Measurements from ENCODE around the gene PSG6.
"Not testable (repeated sequence)": the region's sequence is repeated elsewhere in the genome, so short reads cannot be mapped to it uniquely, and the experiment has no call there.

PSG6 gene

GRCh38 chr19:42900561-42900960 is 17.1 kb downstream of the PSG6 start:
- DNase-seq = not testable (repeated sequence)

GRCh38 chr19:42899674-42900073 is 18.0 kb downstream of the PSG6 start:
- DNase-seq = not testable (repeated sequence)

GRCh38 chr19:42899110-42899509 is 18.6 kb downstream of the PSG6 start:
- DNase-seq = not testable (repeated sequence)

- not testable (repeated sequence) for DNase-seq
These were observed 19.0 kb downstream of the PSG6 start for GRCh38 chr19:42898656-42899055.

- not testable (repeated sequence) for DNase-seq
These were observed 20.0 kb downstream of the PSG6 start for GRCh38 chr19:42897729-42898128.

- DNase-seq = not testable (repeated sequence)
These were observed 27.2 kb downstream of the PSG6 start for GRCh38 chr19:42890446-42890845.

- DNase-seq = not testable (repeated sequence)
These were observed 29.7 kb downstream of the PSG6 start for GRCh38 chr19:42887876-42888445.

GRCh38 chr19:42882730-42883129 is 35.0 kb downstream of the PSG6 start:
- DNase-seq = not testable (repeated sequence)

GRCh38 chr19:42882010-42882409 is 35.7 kb downstream of the PSG6 start:
- DNase-seq = not testable (repeated sequence)

GRCh38 chr19:42881279-42881678 is 36.4 kb downstream of the PSG6 start:
- not testable (repeated sequence) for DNase-seq

GRCh38 chr19:42880621-42881020 is 37.1 kb downstream of the PSG6 start:
- not testable (repeated sequence) for DNase-seq

GRCh38 chr19:42879613-42880012 is 38.1 kb downstream of the PSG6 start, which contains the start of gene PSG1:
Gene PSG1 (minus strand): TSS chr19:42879713. CDS start chr19:42879581, 132 bp downstream.
- DNase-seq = no peak

- not testable (repeated sequence) for DNase-seq
These were observed 41.1 kb downstream of the PSG6 start for GRCh38 chr19:42876596-42876995.

- DNase-seq = not testable (repeated sequence)
These were observed 41.8 kb downstream of the PSG6 start for GRCh38 chr19:42875881-42876280.

- not testable (repeated sequence) for DNase-seq
These were observed 42.5 kb downstream of the PSG6 start for GRCh38 chr19:42874901-42875813.

GRCh38 chr19:42874136-42874535 is 43.6 kb downstream of the PSG6 start:
- DNase-seq = not testable (repeated sequence)

- no peak for DNase-seq
These were observed 45.1 kb downstream of the PSG6 start for GRCh38 chr19:42872608-42873007.

GRCh38 chr19:42857544-42857867 is 60.2 kb downstream of the PSG6 start:
- DNase-seq = no peak

GRCh38 chr19:42856866-42857543 is 60.7 kb downstream of the PSG6 start:
- DNase-seq = not testable (repeated sequence)

- DNase-seq = not testable (repeated sequence)
These were observed 62.9 kb downstream of the PSG6 start for GRCh38 chr19:42854745-42855144.

GRCh38 chr19:42853231-42853630 is 64.5 kb downstream of the PSG6 start:
- DNase-seq = not testable (repeated sequence)

GRCh38 chr19:42852821-42853220 is 64.9 kb downstream of the PSG6 start:
- not testable (repeated sequence) for DNase-seq

Measured in activated CD8-positive, alpha-beta memory T cell treated with anti-CD3 and anti-CD28 coated beads for 24 hours (primary cell).